OCI-M2 (cell line): ENCODE results near the gene PTPRQ.
"Not testable (repeated sequence)": the region's sequence is repeated elsewhere in the genome, so short reads cannot be mapped to it uniquely, and the experiment has no call there.

ENCODE experiments used
- DNase-seq: peaks from one replicate; lab custom pipeline; 2025; ENCODE audit not compliant: unreplicated experiment; lab: John Stamatoyannopoulos, UW

PTPRQ gene

GRCh38 chr12:80443974-80444666 lies at the start of gene PTPRQ:
TSS of gene PTPRQ (plus strand) at chr12:80444235. CDS start at chr12:80444346, 111 bp downstream.
- no peak for DNase-seq

- no peak for DNase-seq
Observed at GRCh38 chr12:80400571-80400991, 43.5 kb upstream of the PTPRQ start.

GRCh38 chr12:80401191-80401590 lies 42.8 kb upstream of the PTPRQ start:
- no peak for DNase-seq

GRCh38 chr12:80404629-80405028 lies 39.4 kb upstream of the PTPRQ start:
- no peak for DNase-seq

- no peak for DNase-seq
Observed at GRCh38 chr12:80406253-80406652, 37.8 kb upstream of the PTPRQ start.

- no peak for DNase-seq
Observed at GRCh38 chr12:80411787-80412186, 32.2 kb upstream of the PTPRQ start.

GRCh38 chr12:80412343-80412953 lies 31.6 kb upstream of the PTPRQ start:
- no peak for DNase-seq

- no peak for DNase-seq
Observed at GRCh38 chr12:80413462-80413861, 30.6 kb upstream of the PTPRQ start.

- no peak for DNase-seq
Observed at GRCh38 chr12:80415466-80415865, 28.6 kb upstream of the PTPRQ start.

GRCh38 chr12:80419644-80420043 lies 24.4 kb upstream of the PTPRQ start:
- DNase-seq: no peak

- no peak for DNase-seq
Observed at GRCh38 chr12:80420075-80420474, 24.0 kb upstream of the PTPRQ start.

- DNase-seq: no peak
Observed at GRCh38 chr12:80422550-80422949, 21.5 kb upstream of the PTPRQ start.

GRCh38 chr12:80432061-80432460 lies 12.0 kb upstream of the PTPRQ start:
- no peak for DNase-seq

GRCh38 chr12:80441921-80442320 lies 2.1 kb upstream of the PTPRQ start:
- DNase-seq: no peak

- DNase-seq: no peak
Observed at GRCh38 chr12:80442426-80443222, 1.4 kb upstream of the PTPRQ start.

GRCh38 chr12:80445083-80445793 lies 1.2 kb downstream of the PTPRQ start:
- DNase-seq: no peak

GRCh38 chr12:80456513-80456912 lies 12.5 kb downstream of the PTPRQ start:
- DNase-seq: no peak

GRCh38 chr12:80460972-80461371 lies 16.9 kb downstream of the PTPRQ start:
- no peak for DNase-seq

- DNase-seq: not testable (repeated sequence)
Observed at GRCh38 chr12:80461851-80462250, 17.8 kb downstream of the PTPRQ start.

GRCh38 chr12:80469681-80470080 lies 25.6 kb downstream of the PTPRQ start:
- no peak for DNase-seq

- no peak for DNase-seq
Observed at GRCh38 chr12:80470403-80470802, 26.4 kb downstream of the PTPRQ start.
